ENCODE results near the gene OSBPL9.

Gene OSBPL9

DNA sequence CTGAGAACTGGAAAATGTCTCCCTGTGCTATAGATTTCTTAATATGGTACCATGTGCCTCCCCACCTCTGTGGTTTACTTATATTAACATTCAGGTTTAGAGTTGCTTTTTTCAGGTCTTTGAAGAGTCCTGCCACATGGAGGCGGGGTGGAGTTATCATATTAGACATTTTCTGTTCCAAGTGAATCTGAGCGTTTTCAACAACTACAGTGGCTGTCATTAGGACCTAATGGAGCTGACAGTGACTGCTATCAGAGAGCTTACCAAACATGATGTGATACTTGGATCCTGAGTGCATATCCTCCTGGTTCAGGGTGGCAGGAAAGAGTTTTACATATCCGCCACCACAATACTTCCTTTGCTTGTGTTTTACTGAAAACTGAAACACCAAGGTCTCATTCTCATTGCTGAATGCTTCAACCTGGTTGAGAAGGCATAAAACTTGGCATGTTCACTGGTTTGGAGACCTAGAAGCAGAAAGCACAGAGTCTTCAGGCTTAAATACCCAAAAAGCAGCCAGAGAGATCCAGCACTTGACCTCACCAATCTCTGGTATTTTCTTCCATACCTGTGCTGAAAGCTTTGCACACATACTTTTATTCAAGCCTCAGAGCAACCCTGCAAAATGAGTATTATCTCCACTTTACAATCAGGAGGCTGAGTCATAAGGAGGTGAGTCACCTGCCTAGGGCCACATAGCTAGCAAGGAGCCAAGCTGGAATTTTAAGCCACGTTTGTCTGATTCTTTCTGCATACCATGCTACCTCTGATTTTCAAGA is 47.4 kb upstream of the OSBPL9 start:
- Histone ChIP-seq H3K79me2 (ENCODE audit: insufficient read depth, low read length) (no peaks in the 10 kb centered on the region), H3K4me2 (ENCODE audit: low read length) (peak overlapping the region; percentile 28; the same call in 1 of the 2 replicates), H3K36me3 (ENCODE audit: insufficient read depth, low read length) (no peaks in the 10 kb centered on the region), H2AFZ (ENCODE audit: low read length) (0 out of 2 replicates have a peak overlapping the region, but pooled peaks have one; percentile 6), H3F3A (ENCODE audit: insufficient read depth, low read length) (no peaks in the 10 kb centered on the region), H3K9me3 (ENCODE audit: low read length) (no peaks in the 10 kb centered on the region), H3K4me3 (ENCODE audit: low read depth, low read length, poor library complexity, severe bottlenecking) (no peak overlapping the region), H3K27ac (ENCODE audit: low read depth, low read length, poor library complexity, severe bottlenecking) (peak overlapping the region; percentile 61), H3K9ac (ENCODE audit: low read length) (no peak overlapping the region), H3K9me2 (ENCODE audit: low read depth, low read length) (no peaks in the 10 kb centered on the region), H3K27me3 (ENCODE audit: insufficient read depth, low read length) (no peaks in the 10 kb centered on the region), H4K20me1 (ENCODE audit: insufficient read depth, low read length) (no peaks in the 10 kb centered on the region), H3K4me1 (ENCODE audit: insufficient read depth, low read length, severe bottlenecking) (peaks cover 26% of the 10 kb centered on the region)
- TF ChIP-seq, protein P1, sequence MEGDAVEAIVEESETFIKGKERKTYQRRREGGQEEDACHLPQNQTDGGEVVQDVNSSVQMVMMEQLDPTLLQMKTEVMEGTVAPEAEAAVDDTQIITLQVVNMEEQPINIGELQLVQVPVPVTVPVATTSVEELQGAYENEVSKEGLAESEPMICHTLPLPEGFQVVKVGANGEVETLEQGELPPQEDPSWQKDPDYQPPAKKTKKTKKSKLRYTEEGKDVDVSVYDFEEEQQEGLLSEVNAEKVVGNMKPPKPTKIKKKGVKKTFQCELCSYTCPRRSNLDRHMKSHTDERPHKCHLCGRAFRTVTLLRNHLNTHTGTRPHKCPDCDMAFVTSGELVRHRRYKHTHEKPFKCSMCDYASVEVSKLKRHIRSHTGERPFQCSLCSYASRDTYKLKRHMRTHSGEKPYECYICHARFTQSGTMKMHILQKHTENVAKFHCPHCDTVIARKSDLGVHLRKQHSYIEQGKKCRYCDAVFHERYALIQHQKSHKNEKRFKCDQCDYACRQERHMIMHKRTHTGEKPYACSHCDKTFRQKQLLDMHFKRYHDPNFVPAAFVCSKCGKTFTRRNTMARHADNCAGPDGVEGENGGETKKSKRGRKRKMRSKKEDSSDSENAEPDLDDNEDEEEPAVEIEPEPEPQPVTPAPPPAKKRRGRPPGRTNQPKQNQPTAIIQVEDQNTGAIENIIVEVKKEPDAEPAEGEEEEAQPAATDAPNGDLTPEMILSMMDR (IDR thresholded peaks at IDR 0.05; ENCODE audit: low read length) = peak; percentile 53; the same call in 1 of the 2 replicates
- no peak for TF ChIP-seq EZH2 (IDR thresholded peaks at IDR 0.05; ENCODE audit: borderline replicate concordance, low read length)

DNA sequence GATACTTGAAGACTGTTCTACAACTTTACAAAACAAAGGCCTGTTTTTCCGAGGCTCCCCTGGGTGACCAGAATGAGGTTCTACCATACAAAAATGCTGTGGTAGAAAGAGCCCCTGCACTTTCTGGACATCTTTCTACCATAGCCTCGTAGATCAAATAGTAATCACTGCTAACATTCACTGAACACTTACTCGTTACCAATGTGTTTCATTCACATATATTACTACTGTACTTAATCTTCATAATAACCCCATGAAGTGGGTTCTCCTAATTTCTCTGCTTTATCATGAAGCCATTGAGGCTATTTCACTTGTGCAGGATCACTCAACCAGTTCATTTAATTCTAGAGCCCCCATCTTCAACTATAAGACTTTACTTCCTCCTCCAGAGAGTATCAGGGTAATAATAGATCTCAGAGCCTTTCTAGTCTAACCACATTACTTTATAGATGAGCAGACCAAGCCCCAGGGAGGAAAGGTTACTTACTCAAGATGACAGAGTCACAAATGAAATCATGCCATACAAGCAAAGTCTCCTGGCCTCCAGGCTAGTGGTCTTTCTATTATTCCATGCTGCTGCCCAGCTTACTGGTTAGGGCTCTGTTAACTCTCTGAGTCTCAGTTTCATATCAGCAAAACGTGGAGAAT is 46.7 kb upstream of the OSBPL9 start:
- TF ChIP-seq, protein P1 (IDR thresholded peaks at IDR 0.05; ENCODE audit: low read length) = no peak
- no peak for TF ChIP-seq EZH2 (IDR thresholded peaks at IDR 0.05; ENCODE audit: borderline replicate concordance, low read length)
- Histone ChIP-seq H3K79me2 (ENCODE audit: insufficient read depth, low read length) (no peaks in the 10 kb centered on the region), H3K27ac (ENCODE audit: low read depth, low read length, poor library complexity, severe bottlenecking) (peak overlapping the region; percentile 61), H2AFZ (ENCODE audit: low read length) (no peak overlapping the region), H3K9me2 (ENCODE audit: low read depth, low read length) (no peaks in the 10 kb centered on the region), H3F3A (ENCODE audit: insufficient read depth, low read length) (no peaks in the 10 kb centered on the region), H3K4me3 (ENCODE audit: low read depth, low read length, poor library complexity, severe bottlenecking) (no peak overlapping the region), H3K27me3 (ENCODE audit: insufficient read depth, low read length) (no peaks in the 10 kb centered on the region), H3K9ac (ENCODE audit: low read length) (no peak overlapping the region), H3K9me3 (ENCODE audit: low read length) (no peaks in the 10 kb centered on the region), H3K4me2 (ENCODE audit: low read length) (peak overlapping the region; percentile 28; the same call in 1 of the 2 replicates), H4K20me1 (ENCODE audit: insufficient read depth, low read length) (no peaks in the 10 kb centered on the region), H3K4me1 (ENCODE audit: insufficient read depth, low read length, severe bottlenecking) (peaks cover 26% of the 10 kb centered on the region), H3K36me3 (ENCODE audit: insufficient read depth, low read length) (no peaks in the 10 kb centered on the region)

DNA sequence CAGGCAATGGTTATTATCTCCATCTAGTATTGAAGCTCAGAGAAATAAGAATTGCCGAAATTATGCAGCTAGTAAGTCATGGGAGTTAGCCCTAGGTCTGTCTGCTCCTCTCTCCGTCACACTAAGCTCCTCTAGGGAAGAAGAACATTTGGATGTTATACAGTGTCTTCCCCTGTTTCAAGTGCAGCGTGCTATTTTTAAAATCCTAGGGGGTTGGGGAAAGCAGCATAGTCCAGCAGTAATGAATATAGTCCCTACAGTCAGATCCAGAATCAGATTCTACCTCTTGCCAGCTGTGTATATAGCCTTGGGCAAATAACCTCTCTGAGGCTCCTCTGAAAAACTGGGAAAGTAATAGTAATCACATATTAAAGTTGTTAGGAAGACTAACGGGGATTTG is 44.5 kb upstream of the OSBPL9 start:
- H4K20me1 ChIP-seq (ENCODE audit: insufficient read depth, low read length) = no peaks in the 10 kb centered on the region
- H3K4me1 ChIP-seq (ENCODE audit: insufficient read depth, low read length, severe bottlenecking) = peaks cover 38% of the 10 kb centered on the region
- no peaks in the 10 kb centered on the region for H3K9me2 ChIP-seq (ENCODE audit: low read depth, low read length)

More for the DNA sequence above, 44.5 kb upstream of the OSBPL9 start:
- H3K9ac ChIP-seq (ENCODE audit: low read length) = no peak overlapping the region
- no peak overlapping the region for H2AFZ ChIP-seq (ENCODE audit: low read length)
- H3K79me2 ChIP-seq (ENCODE audit: insufficient read depth, low read length) = no peaks in the 10 kb centered on the region
- H3K4me3 ChIP-seq (ENCODE audit: low read depth, low read length, poor library complexity, severe bottlenecking) = no peak overlapping the region
- H3K36me3 ChIP-seq (ENCODE audit: insufficient read depth, low read length) = no peaks in the 10 kb centered on the region
- H3K27me3 ChIP-seq (ENCODE audit: insufficient read depth, low read length) = no peaks in the 10 kb centered on the region
- H3K4me2 ChIP-seq (ENCODE audit: low read length) = no peak overlapping the region
- H3K27ac ChIP-seq (ENCODE audit: low read depth, low read length, poor library complexity, severe bottlenecking) = no peak overlapping the region
- no peaks in the 10 kb centered on the region for H3F3A ChIP-seq (ENCODE audit: insufficient read depth, low read length)
- no peaks in the 10 kb centered on the region for H3K9me3 ChIP-seq (ENCODE audit: low read length)
- TF ChIP-seq, protein P1 (IDR thresholded peaks at IDR 0.05; ENCODE audit: low read length) = no peak
- TF ChIP-seq EZH2 (IDR thresholded peaks at IDR 0.05; ENCODE audit: borderline replicate concordance, low read length) = no peak

Data from OCI-LY1 (cell line).